ENCODE measurements around the gene ZNF230. TPM values are rescaled to one million over a fixed set of nuclear protein-coding genes. Genes with fewer than 3 reads are reported as not detected.

Gene ZNF230
- total and polyA plus RNA-seq, 9 of the 15 experiments (the other 6 are each of a cell fraction or from before 2014, with no cell fraction given), result 1.3 to 4.0 (median 2.2) TPM

- TF ChIP-seq, protein P1, sequence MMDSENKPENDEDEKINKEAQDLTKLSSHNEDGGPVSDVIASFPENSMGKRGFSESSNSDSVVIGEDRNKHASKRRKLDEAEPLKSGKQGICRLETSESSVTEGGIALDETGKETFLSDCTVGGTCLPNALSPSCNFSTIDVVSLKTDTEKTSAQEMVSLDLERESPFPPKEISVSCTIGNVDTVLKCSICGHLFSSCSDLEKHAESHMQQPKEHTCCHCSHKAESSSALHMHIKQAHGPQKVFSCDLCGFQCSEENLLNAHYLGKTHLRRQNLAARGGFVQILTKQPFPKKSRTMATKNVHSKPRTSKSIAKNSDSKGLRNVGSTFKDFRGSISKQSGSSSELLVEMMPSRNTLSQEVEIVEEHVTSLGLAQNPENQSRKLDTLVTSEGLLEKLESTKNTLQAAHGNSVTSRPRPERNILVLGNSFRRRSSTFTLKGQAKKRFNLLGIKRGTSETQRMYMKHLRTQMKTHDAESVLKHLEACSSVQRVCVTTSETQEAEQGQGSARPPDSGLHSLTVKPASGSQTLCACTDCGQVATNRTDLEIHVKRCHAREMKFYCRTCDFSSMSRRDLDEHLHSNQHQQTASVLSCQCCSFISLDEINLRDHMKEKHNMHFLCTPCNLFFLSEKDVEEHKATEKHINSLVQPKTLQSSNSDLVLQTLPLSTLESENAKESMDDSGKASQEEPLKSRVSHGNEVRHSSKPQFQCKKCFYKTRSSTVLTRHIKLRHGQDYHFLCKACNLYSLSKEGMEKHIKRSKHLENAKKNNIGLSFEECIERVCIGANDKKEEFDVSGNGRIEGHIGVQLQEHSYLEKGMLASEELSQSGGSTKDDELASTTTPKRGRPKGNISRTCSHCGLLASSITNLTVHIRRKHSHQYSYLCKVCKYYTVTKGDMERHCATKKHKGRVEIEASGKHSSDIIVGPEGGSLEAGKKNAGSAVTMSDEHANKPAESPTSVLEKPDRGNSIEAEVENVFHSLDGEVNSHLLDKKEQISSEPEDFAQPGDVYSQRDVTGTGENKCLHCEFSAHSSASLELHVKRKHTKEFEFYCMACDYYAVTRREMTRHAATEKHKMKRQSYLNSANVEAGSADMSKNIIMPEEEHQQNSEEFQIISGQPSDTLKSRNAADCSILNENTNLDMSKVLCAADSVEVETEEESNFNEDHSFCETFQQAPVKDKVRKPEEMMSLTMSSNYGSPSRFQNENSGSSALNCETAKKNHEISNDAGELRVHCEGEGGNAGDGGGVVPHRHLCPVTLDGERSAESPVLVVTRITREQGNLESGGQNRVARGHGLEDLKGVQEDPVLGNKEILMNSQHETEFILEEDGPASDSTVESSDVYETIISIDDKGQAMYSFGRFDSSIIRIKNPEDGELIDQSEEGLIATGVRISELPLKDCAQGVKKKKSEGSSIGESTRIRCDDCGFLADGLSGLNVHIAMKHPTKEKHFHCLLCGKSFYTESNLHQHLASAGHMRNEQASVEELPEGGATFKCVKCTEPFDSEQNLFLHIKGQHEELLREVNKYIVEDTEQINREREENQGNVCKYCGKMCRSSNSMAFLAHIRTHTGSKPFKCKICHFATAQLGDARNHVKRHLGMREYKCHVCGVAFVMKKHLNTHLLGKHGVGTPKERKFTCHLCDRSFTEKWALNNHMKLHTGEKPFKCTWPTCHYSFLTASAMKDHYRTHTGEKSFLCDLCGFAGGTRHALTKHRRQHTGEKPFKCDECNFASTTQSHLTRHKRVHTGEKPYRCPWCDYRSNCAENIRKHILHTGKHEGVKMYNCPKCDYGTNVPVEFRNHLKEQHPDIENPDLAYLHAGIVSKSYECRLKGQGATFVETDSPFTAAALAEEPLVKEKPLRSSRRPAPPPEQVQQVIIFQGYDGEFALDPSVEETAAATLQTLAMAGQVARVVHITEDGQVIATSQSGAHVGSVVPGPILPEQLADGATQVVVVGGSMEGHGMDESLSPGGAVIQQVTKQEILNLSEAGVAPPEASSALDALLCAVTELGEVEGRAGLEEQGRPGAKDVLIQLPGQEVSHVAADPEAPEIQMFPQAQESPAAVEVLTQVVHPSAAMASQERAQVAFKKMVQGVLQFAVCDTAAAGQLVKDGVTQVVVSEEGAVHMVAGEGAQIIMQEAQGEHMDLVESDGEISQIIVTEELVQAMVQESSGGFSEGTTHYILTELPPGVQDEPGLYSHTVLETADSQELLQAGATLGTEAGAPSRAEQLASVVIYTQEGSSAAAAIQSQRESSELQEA (IDR thresholded peaks at IDR 0.05; ENCODE audit: low read depth), result no peak
- TF ChIP-seq RB1 (IDR thresholded peaks at IDR 0.05; ENCODE audit: low read depth), result peak; percentile 36
- peak; percentile 88 for TF ChIP-seq NR2C1 (IDR thresholded peaks at IDR 0.05)
- peak; percentile 93 for TF ChIP-seq NR2C1 (tag; IDR thresholded peaks at IDR 0.05)
- no peak for TF ChIP-seq RBM25 (IDR thresholded peaks at IDR 0.05; ENCODE audit: low read depth, low read length, severe bottlenecking)
- 0 out of 4 replicates have a peak, but pooled peaks of 1 of the 2 experiments have one; percentile 45 for TF ChIP-seq MNT (conservative IDR thresholded peaks at IDR 0.05)
- TF ChIP-seq TCF7L2 (IDR thresholded peaks at IDR 0.05; ENCODE audit: low read depth, low read length), result no peak
- no peak for TF ChIP-seq YBX1 (IDR thresholded peaks at IDR 0.05)
- TF ChIP-seq FUS (optimal IDR thresholded peaks at IDR 0.05; ENCODE audit: low read depth, low read length), result no peak
- TF ChIP-seq, protein P2, sequence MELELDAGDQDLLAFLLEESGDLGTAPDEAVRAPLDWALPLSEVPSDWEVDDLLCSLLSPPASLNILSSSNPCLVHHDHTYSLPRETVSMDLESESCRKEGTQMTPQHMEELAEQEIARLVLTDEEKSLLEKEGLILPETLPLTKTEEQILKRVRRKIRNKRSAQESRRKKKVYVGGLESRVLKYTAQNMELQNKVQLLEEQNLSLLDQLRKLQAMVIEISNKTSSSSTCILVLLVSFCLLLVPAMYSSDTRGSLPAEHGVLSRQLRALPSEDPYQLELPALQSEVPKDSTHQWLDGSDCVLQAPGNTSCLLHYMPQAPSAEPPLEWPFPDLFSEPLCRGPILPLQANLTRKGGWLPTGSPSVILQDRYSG (tag; conservative IDR thresholded peaks at IDR 0.05; ENCODE audit: low read depth), result no peak
- no peak for TF ChIP-seq ZNF695 (CRISPR knock-in tag; IDR thresholded peaks at IDR 0.05)
- no peak for TF ChIP-seq ZNF398 (CRISPR knock-in tag; IDR thresholded peaks at IDR 0.05)
- no peak for TF ChIP-seq EGR1 (conservative IDR thresholded peaks at IDR 0.05)
- TF ChIP-seq FOXA1 (IDR thresholded peaks at IDR 0.05; ENCODE audit: borderline replicate concordance), result no peak
Observed at GRCh38 chr19:44002566-44003460, at the start of gene ZNF230 (continued).

Measured in K562 (cell line).